COLO668 (cell line): Measurements from ENCODE around the gene RPL26.
"Not testable (repeated sequence)": the region's sequence is repeated elsewhere in the genome, so short reads cannot be mapped to it uniquely, and the experiment has no call there.

Experiments
- DNase-seq: peaks from one replicate; lab custom pipeline; 2025; ENCODE audit not compliant: unreplicated experiment; lab: John Stamatoyannopoulos, UW

RPL26 gene

DNA sequence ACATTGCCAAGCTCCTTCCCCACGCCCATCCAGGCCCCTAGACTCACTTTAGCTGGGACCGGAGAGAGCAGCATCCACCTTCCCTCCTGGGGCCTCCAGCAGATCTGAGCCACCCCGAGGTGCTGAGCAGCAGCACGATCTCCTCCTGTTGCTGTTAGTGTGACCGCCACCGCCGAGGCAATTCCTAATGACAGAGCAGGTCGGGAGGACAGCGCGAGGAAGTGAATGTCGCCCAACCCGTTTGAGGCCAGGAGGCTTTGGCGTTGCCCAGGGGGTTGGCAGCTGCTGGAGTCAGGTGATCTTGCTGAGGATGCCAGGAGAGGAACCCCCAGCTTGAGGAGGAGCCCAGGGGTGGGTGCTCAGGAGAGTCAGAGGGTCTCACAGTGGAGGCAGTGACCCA, 14.6 kb upstream of the RPL26 start, which contains the start of gene RNF222:
RNF222 (minus strand) TSS at position 192 of the 400 bp plus-strand sequence. CDS start 4,366 bp downstream, outside the sequence.
- peak; percentile 18 for DNase-seq

DNA sequence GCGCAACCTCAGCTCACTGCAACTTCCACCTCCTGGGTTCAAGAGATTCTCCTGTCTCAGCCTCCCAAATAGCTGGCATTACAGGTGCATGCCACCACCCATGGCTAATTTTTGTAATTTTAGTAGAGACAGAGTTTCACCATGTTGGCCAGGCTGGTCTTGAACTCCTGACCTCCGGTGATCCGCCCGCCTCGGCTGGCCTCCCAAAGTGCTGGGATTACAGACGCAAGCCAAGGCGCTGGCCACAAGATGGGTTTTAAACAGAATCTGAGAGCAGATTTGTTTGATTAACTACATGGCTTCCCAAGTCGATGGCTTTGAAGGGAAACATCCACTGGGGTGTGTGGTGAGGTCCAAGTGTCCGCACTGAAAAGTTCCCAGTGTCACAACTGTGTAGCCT, 11.5 kb upstream of the RPL26 start:
- not testable (repeated sequence) for DNase-seq

DNA sequence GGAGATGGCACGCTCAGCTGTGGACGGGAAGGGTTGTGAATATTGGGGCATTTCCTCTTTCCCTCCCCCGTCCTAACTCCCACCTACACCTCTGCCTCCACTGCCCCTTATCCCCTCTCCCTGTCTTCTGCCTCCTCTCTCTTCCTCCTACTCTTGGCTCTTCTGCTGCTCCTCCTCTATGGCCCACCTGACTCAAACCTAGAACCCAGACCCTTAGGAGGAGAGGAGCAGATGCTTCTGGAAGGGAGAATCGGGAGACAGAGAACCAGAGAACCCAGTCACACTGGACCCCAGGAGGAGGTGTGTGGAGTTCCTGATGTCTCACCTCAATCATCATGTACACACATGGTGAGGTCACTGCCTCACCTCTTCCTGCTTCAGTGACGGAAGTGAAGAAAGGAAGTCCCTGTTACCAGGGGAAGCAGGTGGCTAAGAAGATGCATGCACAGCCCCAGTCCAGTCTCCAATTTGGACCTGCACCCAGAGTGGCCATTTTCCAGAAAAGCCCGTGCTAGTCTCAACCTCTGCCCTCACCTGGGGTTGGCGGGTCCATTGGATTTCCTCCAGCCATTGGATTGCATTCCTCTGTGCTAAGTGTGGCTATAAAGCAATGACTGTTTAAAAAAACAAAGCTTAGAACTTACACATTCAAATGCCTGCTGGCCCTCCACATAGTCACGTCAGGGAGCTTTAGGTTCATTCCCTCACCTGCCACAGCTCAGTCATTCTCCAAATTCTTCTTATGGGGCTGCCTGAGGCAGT, 10.7 kb upstream of the RPL26 start:
- no peak for DNase-seq

DNA sequence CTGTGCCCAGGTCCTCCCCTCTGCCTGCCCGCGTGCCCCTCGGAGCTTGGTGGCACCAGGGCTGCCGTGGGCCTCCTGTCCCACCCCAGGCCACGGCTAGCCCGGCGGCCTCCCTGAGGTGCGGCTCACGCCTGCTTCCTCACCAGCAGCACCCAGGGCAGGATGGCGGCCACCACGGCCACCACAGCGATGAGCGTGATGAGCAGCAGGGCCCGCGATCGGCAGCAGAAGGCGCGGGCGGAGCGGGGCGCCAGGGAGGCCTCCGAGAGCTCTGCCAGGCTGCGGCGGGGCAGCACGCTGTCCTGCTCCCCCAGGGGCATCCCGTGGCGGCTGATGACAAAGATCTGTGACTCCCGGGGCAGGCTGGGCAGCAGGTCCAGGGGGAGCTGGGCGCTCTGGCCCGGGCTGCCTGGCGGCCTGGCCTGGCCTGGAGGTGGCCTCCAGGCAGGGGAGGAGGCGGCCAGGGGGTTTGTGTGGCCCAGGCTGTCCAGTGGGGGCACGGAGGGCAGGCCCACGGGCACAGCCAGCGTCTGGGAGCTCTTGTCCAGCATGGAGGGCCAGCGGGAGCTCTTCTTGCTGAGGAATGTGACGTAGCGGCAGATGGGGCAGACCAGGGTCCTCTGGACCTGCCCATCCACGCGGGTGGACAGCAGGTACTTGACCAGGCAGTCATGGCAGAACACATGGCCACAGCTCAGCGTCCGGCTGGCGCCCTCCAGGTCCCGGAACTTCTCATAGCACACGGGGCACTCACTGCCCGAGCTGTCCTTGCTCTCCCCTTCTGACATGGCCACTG, 9.9 kb upstream of the RPL26 start:
- no peak for DNase-seq

DNA sequence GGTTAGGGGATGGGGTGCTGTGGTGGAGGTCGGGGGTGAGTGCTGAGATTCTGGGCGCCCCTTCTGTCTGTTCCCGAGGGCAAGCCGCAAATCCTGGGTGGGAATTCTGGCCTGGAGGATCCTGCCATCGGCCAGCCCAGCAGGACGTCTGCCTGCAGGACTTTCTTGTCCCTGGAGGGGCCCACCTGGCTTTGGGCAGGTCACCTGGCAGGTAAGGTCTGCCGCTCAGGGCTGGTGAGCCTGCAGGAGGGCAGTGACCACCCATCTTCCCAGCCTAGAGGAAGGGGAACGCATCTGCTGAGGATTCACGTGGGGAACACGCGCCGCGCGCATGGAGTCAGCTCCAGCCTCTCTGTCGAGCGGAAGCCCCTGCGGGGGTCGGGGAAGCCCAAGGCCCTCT, 9.3 kb upstream of the RPL26 start:
- no peak for DNase-seq

DNA sequence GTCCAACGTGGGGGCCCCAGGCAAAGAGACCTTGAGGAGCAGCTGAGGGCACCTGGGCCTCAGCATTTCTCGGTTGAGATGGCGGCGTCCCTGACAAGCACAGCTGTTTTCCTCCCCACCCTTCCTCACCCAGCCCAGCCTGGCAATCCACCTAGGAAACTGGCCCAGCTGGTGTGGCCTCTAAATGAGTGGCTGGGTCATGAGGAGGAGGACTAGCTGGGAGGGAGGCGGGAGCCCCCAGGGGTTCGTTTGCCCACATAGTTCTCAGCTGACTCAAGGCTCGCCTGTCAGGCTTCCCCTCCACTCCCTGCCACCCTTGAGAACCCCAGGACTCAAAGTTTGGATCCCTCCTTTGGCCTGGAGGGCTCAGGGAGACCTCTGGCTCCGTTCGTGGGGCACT, 8.7 kb upstream of the RPL26 start:
- DNase-seq = no peak

DNA sequence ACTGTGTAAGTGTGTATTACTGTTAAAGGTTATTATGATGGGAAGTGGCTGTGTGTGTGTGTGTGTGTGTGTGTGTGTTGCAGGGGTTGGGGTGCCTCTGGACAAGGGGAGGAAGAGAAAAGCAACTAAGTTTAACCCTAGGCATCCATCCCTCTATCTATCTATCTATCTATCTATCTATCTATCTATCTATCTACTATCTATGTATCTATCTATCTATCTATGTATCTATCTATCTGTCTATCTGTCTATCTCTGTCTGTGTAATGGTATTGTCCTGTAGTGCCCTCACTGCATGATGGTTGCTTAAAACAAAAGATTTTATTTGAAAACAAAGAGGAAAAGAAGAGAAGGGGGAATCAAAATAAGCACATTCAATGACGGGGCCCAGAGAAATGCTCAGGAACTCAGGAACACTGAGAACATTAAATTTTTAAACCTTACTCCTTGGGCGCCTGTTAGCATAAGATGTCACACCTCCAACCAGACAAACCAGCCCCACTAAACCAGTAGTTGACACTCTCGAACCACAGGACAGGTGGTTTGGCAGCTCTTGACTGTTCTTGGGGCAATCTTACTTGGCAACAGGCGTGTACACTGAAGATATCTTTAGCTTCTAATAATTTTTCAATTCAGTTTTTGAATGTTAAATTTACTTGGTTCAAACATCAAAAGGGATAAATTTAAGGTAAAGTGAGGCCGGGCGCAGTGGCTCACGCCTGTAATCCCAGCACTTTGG, 5.1 kb upstream of the RPL26 start:
- no peak for DNase-seq

DNA sequence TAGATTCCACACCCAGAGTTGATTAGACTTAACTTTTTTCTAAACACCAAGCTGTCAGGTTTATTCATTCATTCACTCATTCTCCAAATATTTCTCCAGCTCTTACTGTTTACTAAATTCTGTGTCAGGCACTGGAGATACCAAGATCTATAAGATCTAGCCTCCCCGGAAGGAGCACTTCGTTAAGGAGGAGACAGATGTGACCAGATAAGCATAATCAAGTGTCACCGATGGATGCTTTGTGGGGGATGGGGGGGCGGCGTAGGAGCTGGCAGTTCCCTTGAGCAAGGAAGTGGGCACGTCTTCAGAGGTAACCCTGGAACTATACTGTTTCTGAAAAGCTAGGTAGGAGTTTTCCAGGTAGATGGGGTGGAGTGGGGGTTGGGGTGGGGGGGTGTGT, 3.8 kb upstream of the RPL26 start:
- DNase-seq = no peak

DNA sequence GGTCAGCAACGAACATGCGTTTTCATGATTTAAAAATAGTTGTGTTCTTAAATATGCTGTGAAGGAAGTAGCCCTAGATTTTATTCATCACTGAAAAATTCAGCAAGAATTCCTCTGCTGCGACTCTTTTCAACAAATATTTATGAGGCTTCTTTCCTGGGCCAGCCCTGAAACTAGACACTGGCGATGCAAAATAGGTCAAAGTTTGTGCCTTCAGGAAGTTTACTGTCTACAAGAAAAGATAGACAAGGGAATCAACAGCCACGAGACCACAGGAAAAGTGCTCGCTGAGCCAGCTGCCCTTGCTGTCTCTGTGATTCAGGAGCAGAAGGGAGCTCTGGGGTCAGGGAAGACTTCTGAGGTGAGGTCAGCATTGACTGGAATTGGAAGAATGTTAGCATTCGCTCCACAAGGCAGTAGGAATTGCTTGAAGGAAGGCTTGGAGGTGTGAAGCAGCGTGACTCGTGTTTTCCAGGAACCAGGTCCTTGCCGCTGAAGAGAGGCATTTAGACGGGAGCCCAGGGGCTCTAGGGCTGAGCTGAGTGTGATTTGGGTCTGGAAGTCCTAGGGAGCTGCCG, 1.9 kb upstream of the RPL26 start:
- DNase-seq = no peak

DNA sequence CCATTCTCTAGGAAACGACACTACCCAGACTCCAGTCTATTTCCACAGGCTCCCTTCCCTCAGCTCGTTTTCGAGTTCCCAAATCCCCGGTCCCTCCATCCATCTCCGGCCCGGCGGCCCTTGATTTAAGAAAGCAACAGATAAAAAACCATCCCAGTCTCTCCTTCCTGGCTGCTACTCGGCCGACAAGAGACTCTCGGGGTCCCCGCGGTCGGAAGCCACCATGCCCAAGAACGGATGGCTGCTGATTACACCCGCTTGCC, 182 bp downstream of the RPL26 start:
- DNase-seq = no peak

DNA sequence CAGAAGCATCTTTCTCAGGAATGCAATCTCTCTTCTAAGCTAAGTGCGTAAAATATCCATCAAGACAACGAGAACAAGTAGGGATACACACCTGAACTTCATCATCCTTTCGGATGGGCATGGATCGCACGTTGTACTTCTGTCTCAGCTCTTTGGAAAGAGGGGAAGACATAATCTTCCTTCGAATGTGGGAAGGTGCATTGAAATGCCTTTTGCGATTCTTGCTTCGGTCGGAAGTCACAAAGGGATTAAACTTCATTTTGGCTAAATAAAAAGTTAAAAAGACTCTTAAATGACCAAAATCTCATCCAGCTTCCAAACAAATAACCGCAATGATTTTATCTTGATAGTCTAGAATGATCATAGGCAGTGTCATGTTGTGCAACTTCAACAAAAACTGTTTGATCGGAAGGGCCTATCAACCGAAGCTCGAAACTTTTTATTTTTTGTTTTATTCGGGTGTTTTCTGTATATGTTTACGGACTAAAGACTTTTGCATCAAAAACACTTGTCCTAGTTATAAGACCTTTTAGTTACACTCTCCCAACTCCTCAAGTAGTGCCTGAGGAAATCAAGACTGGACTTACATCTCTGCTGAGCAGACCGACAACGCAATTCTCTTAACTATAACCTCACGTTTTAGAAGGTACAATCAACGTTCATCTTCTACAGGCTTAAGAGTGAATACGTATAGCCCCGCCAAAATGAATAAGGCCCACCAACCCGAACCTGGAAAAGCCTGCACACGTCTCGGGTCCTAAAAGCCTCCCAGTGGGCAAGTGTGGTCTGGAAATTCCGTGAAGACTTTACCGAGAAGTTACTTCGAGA, 727 bp downstream of the RPL26 start:
- DNase-seq = no peak

DNA sequence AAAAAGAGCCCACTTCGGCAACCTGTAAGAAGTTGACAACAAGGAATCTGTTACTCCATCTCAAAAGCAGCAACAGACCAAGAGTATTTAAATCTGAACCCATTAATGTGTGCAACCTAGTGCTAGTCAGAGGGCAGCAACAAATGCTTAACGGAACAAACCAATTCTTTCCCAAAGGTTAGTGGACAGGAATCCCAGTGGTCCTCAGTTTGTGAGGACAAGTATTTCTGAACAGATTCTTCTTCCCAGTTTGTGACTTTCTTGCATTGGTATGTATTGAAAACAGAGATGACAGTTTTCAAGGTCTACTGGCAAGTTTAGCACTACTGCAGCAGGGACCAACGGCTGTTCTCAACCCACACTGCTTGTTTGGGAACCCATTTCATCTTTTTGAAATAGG, 2.9 kb downstream of the RPL26 start:
- no peak for DNase-seq

DNA sequence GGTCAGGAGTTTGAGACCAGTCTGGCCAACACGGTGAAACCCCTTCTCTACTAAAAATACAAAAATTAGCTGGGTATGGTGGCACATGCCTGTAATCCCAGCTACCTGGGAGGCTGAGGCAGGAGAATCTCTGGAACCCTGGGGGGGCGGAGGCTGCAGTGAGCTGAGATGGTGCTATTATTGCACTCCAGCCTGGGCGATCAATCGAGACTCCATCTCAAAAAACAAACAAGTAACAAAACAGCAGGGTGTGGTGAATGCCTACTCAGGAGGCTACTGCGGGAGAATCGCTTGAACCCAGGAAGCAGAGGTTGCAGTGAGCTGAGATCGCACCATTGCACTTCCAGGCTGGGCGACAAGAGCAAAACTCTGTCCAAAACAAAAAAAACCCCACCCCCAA, 4.9 kb downstream of the RPL26 start:
- DNase-seq = not testable (repeated sequence)

DNA sequence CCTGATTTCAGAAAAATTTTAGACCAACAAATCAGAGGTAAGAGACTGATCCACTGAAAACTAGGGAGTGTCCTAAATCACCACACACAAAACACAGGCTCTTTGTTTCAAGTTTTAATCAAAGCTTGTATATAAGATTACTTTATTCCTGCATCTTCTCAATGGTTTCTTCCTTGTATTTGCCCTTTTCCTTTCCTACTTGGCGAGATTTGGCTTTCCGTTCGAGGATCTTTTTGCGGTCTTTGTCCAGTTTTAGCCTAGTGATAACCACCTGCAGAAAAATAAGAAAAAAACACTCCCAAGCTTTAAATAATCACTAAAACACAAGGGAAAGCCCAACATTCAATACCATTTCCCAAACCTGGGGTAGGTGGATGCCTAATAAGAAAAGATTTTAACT, 5.6 kb downstream of the RPL26 start:
- no peak for DNase-seq

DNA sequence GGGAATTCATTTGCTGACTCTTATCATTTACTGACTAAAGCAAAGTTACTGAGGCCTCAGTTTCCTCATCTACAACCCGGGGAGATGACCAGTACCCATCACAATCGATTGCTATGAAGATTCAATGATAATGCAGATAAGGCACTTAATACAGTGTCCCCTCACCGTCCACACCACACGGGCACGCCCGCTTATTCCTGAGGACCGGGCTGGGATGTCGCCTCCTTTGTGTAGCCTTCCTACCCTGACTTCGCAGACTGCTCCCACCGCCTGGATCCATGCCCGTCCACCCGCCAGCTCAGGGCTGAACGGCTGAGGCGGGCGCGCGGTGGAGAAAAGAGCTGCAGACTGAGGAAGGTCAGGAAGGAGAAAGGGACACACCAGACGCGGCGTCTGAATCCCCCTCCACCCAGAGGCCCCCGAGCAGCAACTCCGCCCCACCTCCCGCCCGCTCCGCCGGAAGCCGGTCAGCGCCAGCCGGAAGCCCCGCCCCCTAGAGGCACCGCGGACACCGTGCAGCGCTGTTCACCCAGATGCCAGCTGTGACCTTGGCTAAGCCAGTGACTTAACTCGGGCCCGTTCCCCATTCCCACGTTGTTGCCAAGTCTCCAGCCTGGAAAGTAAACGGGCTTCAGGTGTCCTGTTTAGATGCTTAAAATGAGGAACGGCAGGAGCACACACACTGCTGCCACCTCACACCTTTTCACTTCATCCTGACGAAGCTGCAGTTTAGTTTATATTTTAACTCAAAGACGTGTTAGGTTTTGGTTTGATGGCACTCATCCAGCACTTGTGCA, 6.5 kb downstream of the RPL26 start, which contains the start of gene KRABD2:
KRABD2 (minus strand) TSS at position 434 of the 797 bp plus-strand sequence.
- DNase-seq = peak; percentile 87

DNA sequence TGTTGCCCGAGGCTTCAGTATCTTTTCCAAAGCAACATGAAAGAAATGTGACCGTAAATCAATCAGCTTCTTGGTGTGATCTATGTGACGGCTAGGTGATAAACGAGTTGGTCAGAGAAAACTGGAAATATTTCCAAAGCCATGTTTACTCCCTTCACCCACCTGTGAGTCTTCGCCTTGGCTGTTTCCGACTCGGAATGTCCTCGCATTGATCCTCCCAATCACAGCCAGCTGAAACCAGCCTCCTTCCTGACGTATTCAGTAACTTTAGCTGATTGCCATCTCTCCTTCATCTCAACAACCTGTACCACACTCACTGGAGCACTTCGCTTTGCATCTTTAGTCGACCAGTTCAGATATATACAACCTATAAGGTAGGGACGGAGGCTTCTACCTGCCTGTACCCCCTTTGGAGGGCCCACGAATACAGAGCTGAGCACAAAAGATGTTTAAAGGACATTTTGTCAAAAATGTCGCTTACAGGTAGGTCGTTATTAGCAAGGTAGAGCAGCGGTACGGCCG, 7.2 kb downstream of the RPL26 start:
- peak; percentile 7 for DNase-seq

DNA sequence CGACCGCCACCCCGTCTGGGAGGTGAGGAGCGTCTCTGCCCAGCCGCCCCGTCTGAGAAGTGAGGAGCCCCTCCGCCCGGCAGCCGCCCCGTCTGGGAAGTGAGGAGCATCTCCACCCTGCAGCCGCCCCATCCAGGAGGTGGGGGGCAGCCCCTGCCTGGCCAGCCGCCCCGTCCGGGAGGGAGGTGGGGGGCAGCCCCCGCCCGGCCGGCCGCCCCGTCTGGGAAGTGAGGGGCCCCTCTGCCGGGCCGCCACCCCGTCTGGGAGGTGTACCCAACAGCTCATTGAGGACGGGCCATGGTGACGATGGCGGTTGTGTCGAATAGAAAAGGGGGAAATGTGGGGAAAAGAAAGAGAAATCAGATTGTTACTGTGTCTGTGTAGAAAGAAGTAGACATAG, 9.1 kb downstream of the RPL26 start:
- not testable (repeated sequence) for DNase-seq

DNA sequence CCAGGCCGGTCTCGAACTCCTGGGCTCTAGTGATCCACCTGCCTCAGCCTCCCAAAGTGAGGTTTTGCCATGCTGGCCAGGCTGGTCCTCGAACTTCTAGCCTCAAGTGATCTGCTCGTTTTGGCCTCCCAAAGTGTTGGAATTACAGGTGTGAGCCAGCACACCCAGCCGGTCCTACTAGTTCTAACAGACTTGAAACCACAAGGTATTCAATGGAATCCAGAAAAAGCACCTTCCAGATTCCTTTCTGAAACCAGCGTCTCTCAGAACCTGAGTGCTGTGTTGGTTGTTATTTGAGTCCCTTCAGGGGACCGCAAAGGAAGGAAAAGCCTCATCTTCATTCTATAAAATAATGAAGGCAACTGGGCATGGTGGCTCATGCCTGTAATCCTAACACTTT, 10.6 kb downstream of the RPL26 start:
- DNase-seq = no peak

DNA sequence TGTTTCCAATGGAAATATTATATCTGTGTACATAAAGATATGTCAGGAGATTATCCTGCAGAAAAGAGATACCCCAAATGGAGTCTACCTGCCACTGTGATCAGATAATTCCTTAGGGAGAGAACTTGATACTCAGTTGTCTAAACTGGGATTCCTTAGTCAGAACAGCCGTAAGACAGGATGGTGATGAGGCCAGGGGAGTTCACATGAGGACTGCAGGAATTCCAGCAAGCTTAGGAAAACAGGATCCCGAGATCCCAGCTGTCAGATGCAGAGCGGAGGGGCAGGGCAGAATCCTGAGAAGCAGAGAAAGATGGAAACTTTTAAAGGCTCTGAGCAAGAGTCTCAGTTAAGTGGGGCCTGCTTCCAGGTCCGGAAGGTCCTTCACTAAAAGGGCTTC, 11.2 kb downstream of the RPL26 start:
- no peak for DNase-seq

DNA sequence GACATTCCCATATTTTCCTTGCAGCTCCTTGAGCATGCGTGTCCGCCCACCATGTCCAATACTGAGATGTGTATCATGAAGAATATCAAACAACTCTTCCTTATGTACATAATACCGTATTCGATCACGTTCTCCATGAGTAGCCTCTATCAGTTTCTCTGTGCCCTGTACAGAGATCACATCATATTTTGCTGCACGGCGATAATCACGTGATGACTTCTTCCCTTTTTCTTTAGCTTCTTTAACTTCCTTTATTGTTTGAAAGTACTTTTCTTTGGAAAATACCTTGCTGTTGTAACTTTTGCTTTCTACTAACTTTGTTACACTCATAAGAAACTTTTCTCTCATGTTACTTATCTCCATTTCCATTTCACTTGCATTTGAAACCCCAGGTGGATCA, 13.0 kb downstream of the RPL26 start:
- no peak for DNase-seq
